ENCODE data around the gene NFATC2.

NFATC2 gene

GRCh38 chr20:51375561-51375960 lies 167.0 kb downstream of the NFATC2 start:
- DNase-seq (ENCODE audit: low read depth in 2 of 2), result no peak

DNA sequence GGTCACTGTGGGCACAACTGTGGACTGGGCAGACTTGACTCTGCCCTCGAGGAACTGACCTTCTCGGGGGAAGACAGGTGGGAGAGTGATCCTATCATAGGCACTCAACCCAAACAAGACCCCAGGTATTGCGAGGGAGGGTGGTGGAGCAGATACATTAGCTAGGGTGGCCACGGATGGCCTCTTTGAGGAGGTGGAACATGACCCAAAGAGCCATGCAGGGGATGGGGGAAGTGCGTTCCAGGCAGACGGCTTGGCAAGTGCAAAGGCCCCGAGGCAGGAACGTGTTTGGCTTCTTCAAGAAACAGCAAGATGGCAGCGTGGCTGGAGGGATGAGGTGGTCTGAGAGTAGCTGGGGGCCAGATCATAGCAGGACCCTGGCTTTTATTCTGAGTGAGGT lies 167.6 kb downstream of the NFATC2 start:
- DNase-seq (ENCODE audit: low read depth in 2 of 2), result no peak

GRCh38 chr20:51374456-51374830 lies 168.1 kb downstream of the NFATC2 start:
- no peak for DNase-seq (ENCODE audit: low read depth in 2 of 2)

GRCh38 chr20:51373713-51374455 lies 168.6 kb downstream of the NFATC2 start:
- no peak for DNase-seq (ENCODE audit: low read depth in 2 of 2)

GRCh38 chr20:51372966-51373365 lies 169.6 kb downstream of the NFATC2 start:
- no peak for DNase-seq (ENCODE audit: low read depth in 2 of 2)

GRCh38 chr20:51372176-51372803 lies 170.2 kb downstream of the NFATC2 start:
- no peak for DNase-seq (ENCODE audit: low read depth in 2 of 2)

- no peak for DNase-seq (ENCODE audit: low read depth in 2 of 2)
Measured at GRCh38 chr20:51371720-51372119, 170.8 kb downstream of the NFATC2 start.

- DNase-seq (ENCODE audit: low read depth in 2 of 2), result no peak
Measured at GRCh38 chr20:51369503-51369902, 173.0 kb downstream of the NFATC2 start.

DNA sequence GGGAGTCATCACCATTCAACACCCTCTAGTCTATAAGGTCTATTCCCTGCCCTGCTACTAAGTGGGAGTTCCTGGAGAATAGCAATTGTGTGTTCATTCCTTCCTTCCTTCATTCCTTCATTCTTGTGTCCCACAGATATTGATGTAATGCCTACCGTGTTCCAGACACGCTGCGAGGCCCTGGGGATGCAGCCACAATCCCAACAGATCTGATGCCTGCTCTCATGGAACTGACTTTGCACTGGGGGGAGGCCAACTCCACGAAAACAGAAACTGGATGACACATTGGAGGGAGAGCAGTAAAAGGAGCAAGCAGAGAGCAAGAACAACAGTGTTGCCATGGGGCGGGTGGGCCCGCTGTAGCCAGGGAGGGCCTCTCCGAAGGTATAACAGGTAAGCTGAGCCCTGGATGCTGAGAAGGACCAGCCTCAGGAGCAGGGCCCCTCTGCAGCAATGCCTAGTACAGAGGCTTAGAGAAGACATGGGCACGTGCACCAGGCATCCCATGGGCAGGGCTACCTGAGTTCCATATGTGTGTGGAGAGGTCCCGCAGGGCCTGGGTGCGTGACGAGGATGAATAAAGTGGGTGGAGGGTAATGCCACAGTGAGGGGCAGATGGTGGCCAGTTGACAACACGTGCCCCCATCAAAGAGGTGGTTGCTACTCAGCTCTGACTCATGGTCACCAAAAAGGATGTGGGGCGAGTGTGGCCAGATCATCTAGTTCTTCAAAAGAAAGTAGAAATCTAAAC lies 173.9 kb downstream of the NFATC2 start:
- DNase-seq (ENCODE audit: low read depth in 2 of 2), result no peak

- DNase-seq (ENCODE audit: low read depth in 2 of 2), result peak; percentile 99
Measured at GRCh38 chr20:51366155-51366886, 176.2 kb downstream of the NFATC2 start.

GRCh38 chr20:51365670-51366069 lies 176.8 kb downstream of the NFATC2 start:
- peak; percentile 56 to 68 for DNase-seq (ENCODE audit: low read depth in 2 of 2)

DNA sequence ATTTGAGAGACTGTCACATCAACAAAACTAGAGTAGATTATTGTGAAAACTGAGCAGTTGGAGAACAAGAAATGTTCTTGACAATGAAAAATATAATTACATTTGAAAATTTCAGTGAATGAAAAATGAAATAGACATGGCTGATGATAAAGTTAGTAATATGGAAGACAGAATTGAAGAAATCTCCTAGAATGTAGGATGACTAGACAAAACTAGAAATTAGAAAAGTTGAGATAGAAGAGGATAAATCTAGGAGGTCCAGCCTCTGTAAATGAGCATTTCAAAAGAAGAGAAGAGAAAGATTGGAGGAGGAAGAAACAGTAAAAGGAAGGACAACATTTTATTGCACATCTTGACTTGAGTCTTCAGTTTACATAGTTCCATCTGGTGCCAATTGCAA lies 178.7 kb downstream of the NFATC2 start:
- DNase-seq (ENCODE audit: low read depth in 2 of 2), result no peak

- no peak for DNase-seq (ENCODE audit: low read depth in 2 of 2)
Measured at GRCh38 chr20:51363378-51363777, 179.1 kb downstream of the NFATC2 start.

DNA sequence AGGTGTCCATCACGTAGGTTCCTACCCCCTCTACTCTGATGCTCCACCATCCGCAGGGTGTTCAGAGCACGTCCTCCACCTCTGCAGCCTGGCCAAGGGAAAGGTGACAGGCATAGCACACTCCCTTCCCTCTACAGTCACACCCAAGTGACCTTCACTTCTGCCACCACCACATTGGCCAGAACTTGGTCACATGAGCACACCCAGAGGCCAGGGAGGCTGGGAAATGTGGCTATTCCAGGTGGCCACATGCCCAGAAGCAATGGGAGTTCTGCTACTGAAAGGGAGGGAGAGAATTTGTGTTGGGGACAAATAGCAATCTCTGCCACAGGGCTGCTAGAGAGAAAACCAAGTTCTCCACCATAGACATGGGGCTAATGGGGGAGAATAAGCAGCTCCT lies 180.3 kb downstream of the NFATC2 start:
- no peak for DNase-seq (ENCODE audit: low read depth in 2 of 2)

DNA sequence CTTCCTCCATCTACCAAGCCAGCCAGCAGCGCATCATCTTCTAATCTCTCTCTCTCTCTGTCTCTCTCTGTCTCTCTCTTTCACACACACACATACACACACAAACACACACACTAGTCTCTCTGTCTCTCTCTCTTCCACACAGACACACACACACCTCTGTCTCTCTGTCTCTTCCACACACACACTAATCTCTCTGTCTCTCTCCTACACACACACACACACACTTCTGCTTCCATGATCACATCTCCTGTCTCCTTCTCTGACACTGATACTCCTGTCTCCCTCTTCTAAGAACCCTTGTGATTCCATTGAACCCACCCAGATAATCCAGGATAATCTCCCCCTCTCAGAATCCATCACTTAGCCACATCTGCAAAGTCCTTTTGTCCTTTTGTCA lies 181.3 kb downstream of the NFATC2 start:
- DNase-seq (ENCODE audit: low read depth in 2 of 2), result no peak

DNA sequence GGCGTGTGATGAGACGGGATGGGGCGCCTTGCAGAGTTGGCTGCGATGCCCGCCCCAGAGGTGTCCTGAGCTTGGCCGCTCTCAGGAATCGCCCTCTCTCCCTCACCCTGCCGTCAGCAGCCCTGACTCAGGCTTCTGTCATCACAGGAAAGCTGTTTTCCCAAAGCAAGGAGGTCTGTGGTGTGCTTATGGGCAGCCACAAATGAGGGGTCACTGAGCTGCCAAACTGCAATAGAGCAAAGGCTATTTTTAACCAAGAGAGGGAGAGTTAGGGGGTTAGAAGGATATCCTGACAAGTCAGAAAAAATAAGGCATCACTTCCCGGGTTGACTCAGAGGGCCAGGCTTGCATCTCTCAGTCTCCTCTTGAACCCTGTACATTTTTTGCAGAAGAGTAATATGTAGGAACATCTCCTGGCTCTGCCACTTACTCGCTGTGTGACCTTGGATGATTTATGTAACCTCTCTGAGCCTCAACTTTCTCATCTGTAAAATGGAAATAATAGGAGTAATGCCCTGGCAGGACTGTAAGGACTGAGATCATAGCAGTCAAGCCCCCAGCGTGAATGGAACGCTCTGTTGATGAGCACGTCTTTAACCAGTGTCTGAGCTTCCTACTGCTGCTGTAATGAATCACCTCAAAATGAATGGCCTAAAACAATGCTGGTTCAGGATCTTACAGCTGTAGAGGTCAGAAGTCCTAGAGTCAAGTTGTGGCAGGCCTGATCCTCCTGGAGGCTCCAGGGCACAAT lies 181.9 kb downstream of the NFATC2 start:
- peak; percentile 87 to 88 for DNase-seq (ENCODE audit: low read depth in 2 of 2)

GRCh38 chr20:51359947-51360346 lies 182.6 kb downstream of the NFATC2 start:
- DNase-seq (ENCODE audit: low read depth in 2 of 2), result no peak

GRCh38 chr20:51359401-51359800 lies 183.1 kb downstream of the NFATC2 start:
- DNase-seq (ENCODE audit: low read depth in 2 of 2), result no peak

GRCh38 chr20:51358032-51358724 lies 184.3 kb downstream of the NFATC2 start:
- no peak for DNase-seq (ENCODE audit: low read depth in 2 of 2)

DNA sequence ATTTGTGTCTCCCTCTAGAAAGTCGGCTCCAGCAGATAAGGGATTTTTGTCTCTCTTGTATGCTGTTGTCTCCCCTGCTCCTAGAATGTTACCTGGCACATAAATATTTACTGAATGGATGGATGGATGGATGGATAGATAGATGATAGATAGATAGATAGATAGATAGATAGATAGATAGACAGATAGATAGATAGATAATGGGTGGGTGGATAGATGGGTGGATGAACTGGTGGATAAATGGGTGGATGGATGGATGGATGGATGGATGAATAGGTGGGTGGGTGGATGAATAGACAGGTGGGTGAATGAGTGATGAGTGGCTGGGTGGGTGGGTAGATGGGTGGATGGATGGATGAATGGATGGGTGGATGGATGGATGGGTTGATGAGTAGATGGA lies 185.0 kb downstream of the NFATC2 start:
- no peak for DNase-seq (ENCODE audit: low read depth in 2 of 2)

GRCh38 chr20:51356871-51357270 lies 185.6 kb downstream of the NFATC2 start:
- DNase-seq (ENCODE audit: low read depth in 2 of 2), result no peak
